Esophagus muscularis mucosa (tissue), 4 donors: ENCODE data around the gene RNF126.
"Not testable (repeated sequence)": the region's sequence is repeated elsewhere in the genome, so short reads cannot be mapped to it uniquely, and the experiment has no call there.

Experiments
- CTCF ChIP-seq, 3 experiments: fragments of 200-600 bp in 2 of 3; fragments of 450-650 bp in 1 of 3; sonication (generic) in 2 of 3; IDR thresholded peaks; one replicate each; pipeline ENCODE4 v1.5.1; 2017 to 2019; ENCODE audit warnings: antibody characterized with exemption in 3 of 3, mild to moderate bottlenecking in 2 of 3, moderate library complexity in 1 of 3
- EP300 ChIP-seq: sonication (generic); formaldehyde crosslinking; IDR thresholded peaks from one replicate; pipeline ENCODE4 v1.6.1; 2017; ENCODE audit warnings: antibody characterized with exemption
- POLR2A ChIP-seq: fragments of 450-650 bp; IDR thresholded peaks from one replicate; pipeline ENCODE4 v1.6.1; 2017; ENCODE audit warnings: antibody characterized with exemption, moderate library complexity, mild to moderate bottlenecking, low read depth
- POLR2AphosphoS5 ChIP-seq, 2 donors: sonication (generic); formaldehyde crosslinking; IDR thresholded peaks; one replicate each; pipeline ENCODE4 v1.6.1; 2017; ENCODE audit warnings: antibody characterized with exemption in 2 of 2

- TF ChIP-seq CTCF (IDR thresholded peaks at IDR 0.05); POLR2A; EP300; POLR2AphosphoS5 (IDR thresholded peaks at IDR 0.05): not testable (repeated sequence)
Observed at GRCh38 chr19:621191-621590, 41.8 kb downstream of the RNF126 start.
